M059J (cell line): Measurements from ENCODE around the gene CHCHD1. TPM values are rescaled to one million over a fixed set of nuclear protein-coding genes. Genes with fewer than 3 reads are reported as not detected.
"Not testable (repeated sequence)": the region's sequence is repeated elsewhere in the genome, so short reads cannot be mapped to it uniquely, and the experiment has no call there.

ENCODE experiments used
- DNase-seq: peaks from one replicate; pipeline ENCODE4 v3.0.0-alpha.2; 2012; ENCODE audit warnings: low read depth
- total RNA-seq: library from RNA; depleted of rRNA; stranded (reverse); fragments of >200 nt; shearing (Covaris generic); gene quantifications from 2 replicates; pipeline ENCODE4 v1.2.3, GENCODE V29; 2014

The CHCHD1 gene
- total RNA-seq, 1 experiment from 2014 or later, result 62.3 TPM

GRCh38 chr10:73791871-73792400 is 10.1 kb downstream of the CHCHD1 start:
- DNase-seq, result no peak

DNA sequence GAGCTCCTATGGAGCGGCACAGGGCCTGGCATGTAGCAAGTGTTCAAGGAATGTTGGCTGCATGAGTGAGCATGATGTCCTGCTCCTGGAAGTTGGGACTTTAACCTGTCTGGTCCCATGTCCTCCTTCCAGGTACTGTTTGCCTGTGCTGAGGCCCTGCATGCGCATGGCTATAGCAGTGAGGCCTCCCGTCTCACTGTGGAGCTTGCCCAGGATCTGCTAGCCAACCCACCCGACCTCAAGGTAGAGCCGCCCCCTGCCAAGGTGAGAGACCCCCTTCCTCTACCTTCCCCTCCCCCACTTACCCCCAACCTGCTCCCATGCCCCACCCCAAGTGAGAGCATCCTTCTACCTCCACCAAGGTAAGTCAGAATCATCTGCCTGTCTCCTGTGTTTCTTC is 11.6 kb downstream of the CHCHD1 start:
- DNase-seq, result no peak

GRCh38 chr10:73795491-73795890 is 13.6 kb downstream of the CHCHD1 start:
- not testable (repeated sequence) for DNase-seq

DNA sequence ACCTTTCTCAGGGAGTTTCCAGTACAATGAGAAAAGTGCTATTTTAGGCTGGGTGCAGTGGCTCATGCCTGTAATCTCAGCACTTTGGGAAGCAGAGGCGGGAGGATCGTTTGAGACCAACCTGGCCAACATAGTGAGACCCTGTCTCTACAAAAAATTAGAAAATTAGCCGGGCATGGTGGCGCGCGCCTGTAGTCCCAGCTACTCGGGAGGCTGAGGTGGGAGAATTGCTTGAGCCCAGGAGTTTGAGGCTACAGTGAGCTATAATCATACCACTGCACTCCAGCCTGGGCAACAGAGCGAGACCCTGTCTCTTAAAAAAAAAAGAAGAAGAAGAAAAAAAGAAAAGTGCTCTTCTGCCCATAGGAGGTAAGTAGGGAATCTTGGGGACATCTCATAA is 14.2 kb downstream of the CHCHD1 start:
- DNase-seq, result not testable (repeated sequence)

GRCh38 chr10:73796766-73797165 is 14.9 kb downstream of the CHCHD1 start:
- no peak for DNase-seq

DNA sequence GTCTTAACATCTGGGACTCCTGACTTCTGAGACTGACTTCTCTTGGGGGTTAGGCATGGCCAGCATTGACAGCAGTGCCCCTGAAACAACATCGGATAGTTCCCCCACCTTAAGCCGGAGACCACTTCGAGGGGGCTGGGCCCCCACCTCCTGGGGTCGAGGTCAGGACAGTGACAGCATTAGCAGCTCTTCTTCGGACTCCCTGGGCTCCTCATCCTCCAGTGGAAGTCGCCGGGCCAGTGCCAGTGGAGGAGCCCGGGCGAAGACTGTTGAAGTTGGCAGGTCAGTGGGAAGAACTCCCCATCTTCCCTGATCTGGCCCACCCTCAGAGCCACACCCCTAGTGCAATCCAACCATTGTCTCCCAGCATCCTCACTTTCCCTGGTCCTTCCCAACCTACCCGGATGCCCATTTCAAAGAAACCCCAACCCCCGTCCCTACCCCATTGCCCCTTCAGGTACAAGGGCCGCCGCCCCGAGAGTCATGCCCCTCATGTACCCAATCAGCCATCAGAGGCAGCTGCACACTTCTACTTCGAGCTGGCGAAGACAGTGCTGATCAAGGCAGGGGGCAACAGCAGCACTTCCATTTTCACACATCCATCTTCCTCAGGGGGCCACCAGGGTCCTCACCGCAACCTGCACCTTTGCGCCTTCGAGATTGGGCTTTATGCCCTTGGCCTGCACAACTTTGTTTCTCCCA is 15.6 kb downstream of the CHCHD1 start:
- no peak for DNase-seq

DNA sequence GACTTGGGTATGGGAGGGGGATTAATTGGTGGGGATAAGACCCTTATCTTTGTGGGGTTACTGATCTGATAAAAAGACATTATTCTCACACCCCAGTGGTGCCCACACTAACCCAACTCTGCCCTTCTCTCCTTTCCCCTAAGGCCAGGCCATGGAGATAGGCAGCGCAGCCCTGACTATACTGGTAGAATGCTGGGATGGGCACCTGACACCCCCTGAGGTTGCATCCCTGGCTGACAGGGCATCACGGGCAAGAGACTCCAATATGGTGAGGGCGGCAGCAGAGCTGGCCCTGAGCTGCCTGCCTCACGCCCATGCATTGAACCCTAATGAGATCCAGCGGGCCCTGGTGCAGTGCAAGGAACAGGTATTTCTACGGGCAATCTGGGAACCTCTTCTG is 16.2 kb downstream of the CHCHD1 start:
- no peak for DNase-seq

DNA sequence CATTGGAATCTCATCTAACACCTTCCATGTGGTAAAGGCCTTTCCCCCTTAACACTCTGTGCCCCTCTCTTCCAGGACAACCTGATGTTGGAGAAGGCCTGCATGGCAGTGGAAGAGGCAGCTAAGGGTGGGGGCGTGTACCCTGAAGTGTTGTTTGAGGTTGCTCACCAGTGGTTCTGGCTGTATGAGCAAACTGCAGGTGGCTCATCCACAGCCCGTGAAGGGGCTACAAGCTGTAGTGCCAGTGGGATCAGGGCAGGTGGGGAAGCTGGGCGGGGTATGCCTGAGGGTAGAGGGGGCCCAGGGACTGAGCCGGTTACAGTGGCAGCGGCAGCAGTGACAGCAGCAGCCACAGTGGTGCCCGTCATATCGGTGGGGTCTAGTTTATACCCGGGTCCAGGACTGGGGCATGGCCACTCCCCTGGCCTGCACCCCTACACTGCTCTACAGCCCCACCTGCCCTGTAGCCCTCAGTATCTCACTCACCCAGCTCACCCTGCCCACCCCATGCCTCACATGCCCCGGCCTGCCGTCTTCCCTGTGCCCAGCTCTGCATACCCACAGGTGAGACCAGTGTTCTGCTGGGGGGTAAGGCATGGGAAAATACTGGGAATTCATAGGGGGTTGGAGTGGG is 17.2 kb downstream of the CHCHD1 start:
- no peak for DNase-seq

DNA sequence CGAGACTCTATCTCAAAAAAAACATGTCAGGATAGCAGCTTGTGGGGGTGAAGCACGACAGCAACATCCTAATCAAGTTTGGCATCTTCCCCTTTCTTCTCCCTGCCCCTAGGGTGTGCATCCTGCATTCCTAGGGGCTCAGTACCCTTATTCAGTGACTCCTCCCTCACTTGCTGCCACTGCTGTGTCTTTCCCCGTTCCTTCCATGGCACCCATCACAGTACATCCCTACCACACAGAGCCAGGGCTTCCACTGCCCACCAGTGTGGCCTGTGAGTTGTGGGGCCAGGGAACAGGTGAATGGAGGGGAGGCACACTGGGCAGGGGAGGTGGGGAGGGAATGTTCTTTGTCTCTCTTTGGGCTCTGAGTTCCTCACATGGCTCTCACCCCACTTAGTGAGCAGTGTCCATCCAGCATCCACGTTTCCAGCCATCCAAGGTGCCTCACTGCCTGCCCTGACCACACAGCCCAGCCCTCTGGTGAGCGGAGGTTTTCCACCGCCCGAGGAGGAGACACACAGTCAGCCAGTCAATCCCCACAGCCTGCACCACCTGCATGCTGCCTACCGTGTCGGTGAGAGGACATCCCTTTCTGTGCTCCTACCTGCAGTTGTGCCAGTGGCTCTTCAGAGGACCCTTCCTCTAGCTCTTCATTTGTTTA is 18.2 kb downstream of the CHCHD1 start:
- DNase-seq, result no peak

DNA sequence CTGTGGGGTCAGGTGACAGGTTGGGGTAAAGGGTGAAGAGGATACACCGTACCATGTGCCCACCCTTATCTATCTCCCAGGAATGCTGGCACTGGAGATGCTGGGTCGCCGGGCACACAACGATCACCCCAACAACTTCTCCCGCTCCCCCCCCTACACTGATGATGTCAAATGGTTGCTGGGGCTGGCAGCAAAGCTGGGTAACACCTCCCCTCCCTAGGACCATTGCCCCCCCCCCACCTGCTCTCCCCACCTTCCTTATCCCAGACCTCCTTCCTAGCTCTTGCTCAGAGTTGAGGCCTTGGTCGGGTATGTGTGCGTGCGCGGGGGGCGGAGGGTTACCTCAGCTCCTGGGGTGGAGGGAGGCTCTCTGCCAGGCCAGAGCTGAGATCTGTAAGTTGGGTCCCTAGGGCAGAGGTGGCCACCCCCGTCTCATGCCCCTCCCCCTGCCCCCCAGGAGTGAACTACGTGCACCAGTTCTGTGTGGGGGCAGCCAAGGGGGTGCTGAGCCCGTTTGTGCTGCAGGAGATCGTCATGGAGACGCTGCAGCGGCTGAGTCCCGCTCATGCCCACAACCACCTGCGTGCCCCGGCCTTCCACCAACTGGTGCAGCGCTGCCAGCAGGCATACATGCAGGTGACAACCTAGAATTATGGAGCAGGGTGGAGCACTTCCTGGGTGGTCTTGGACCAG is 18.9 kb downstream of the CHCHD1 start:
- DNase-seq, result no peak

GRCh38 chr10:73801253-73801590 is 19.4 kb downstream of the CHCHD1 start:
- no peak for DNase-seq

GRCh38 chr10:73802276-73802991 is 20.6 kb downstream of the CHCHD1 start:
- DNase-seq, result no peak

DNA sequence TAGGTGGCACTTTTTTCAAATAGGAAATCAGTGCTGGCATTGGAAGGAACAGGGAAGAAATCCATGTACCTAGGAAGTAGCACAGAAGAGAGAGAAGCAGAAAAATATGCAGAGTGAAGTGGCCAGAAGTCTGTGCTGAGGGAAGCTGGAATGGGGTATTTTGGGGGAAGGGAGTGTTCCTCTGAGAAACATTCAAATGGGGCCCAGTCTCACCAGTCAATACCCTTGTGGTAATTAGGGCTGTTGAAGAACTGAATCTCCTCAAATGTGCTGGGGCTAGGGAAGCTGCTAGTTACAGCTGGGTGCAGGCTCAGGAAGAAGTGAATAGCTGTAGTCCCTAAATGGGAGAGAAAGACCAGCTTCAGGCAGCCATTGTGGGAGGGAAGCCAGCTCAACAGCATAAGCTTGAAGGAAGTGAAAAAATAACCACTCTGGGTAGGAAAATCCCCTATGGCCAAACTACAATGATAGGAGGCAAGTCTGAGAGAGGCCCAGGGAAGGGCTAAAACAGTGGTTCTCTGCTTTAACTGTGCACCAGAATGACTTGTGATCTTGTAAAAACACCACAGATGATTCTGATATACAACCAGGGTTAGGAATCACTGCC is 21.9 kb downstream of the CHCHD1 start:
- no peak for DNase-seq

DNA sequence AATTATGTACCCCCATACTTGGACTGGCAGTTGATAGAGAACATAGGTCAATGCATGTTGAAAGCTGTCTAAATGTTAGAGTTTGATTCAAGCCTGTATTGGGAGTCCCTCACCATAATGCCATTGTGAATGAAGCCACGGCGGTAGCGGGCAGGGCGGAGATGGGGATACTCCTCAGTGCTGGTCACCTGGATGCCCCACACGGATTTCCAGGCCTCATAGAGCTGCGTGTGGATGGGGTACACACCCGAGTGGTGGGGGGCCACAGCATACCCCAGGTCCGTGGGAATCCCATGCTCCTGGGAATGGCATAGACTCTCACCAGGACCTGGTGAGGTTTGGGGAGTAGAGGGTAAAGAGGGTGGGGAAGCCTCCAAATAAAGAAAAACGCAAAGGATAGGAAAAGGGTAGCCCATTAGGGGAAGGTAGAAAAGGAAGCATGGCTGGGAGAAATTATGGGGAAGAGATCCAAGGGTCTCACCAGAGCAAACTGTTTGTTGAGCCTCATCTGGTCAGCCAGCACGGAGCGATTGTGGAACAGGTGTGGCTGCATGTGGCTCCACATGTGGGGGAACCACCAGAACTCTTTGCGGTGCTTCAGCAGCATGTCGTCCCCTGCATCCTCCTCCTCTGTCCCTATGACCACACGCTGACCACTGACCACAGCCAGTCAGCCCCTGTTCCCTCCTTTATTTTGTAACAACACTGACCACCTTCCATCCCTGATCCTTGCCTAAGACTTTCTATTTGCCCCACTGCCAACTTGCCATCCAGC is 24.5 kb downstream of the CHCHD1 start:
- no peak for DNase-seq

- DNase-seq, result no peak
Measured at GRCh38 chr10:73807471-73807870, 25.6 kb downstream of the CHCHD1 start.

GRCh38 chr10:73808021-73808815 is 26.4 kb downstream of the CHCHD1 start:
- DNase-seq, result no peak

DNA sequence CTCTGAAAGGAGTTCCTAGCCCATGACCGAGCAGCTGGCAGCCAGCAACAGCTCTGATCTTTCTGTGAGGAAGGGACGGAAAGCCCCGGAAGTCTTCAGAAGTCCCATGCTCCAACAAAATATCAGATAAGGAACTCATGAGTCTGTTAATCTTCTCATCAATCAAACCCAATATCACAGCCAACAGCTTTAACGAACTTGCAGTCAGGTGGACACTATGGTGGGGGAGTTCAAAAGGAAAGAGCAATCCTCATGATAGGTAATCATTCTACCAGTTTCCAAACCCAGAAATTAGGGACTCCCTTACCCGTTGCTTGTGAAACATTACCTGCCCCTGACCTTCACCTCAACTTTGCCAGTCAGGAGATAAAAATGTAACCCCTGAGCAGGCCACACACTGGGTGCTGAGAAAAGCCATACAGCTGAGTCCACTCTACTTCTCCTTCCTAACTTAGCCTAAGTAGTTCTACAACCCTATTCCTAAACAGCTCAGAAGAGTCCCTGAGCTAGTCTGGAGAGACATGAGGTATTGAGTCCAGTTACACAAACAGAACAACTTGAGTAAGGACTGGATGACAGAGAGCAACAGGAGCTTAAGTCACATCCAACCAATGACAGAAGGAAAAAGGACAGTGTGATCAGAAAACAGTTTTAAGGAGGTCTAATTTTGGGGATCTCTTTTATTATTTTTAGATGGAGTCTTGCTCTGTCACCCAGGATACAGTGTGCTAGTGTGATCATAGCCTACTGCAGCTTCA is 27.4 kb downstream of the CHCHD1 start:
- no peak for DNase-seq

DNA sequence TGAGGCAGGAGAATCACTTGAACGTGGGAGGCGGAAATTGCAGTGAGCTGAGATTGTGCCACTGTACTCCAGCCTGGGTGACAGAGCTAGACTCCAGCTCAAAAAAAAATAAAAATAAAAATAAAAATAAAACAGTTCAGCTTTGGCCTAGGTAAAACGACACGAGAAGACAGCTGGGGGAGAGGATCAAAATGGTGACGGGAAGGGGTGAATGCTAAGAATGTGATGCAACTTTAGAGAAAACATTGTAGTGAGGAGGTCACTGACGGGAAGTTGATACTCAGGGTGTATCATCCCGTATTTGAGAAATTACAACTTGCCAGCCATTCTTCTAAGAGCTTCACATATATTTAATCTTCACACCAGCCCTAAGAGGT is 28.5 kb downstream of the CHCHD1 start:
- DNase-seq, result no peak
